SK-N-SH (cell line): ENCODE measurements around the gene BTG4. TPM values are rescaled to one million over a fixed set of nuclear protein-coding genes. Genes with fewer than 3 reads are reported as not detected.

Experiments used
- CTCF ChIA-PET: fragments of 300-600, 350-600 bp; formaldehyde crosslinking; extraction: SDS; loops from one replicate; lab custom pipeline; 2021; lab: Yijun Ruan, JAX
- POLR2A ChIA-PET: fragments of 350-600 bp; sonication (Branson Sonifier 250); formaldehyde crosslinking; extraction: SDS; loops from one replicate; lab custom pipeline; 2020; ENCODE audit warnings: antibody characterized with exemption, inconsistent platforms; lab: Yijun Ruan, JAX
- DNase-seq: peaks from one replicate; pipeline ENCODE4 v3.0.0; 2012
- H2AFZ ChIP-seq: fragments of 200-600 bp; sonication (generic); 2 replicates; pipeline ENCODE4 v1.8.1; 2016; ENCODE audit warnings: antibody characterized with exemption, mild to moderate bottlenecking, low read depth
- H3F3A ChIP-seq: fragments of 200-600 bp; sonication (generic); replicated peaks from 2 replicates; pipeline ENCODE3; 2016; ENCODE audit warnings: antibody characterized with exemption, mild to moderate bottlenecking; ENCODE audit not compliant: insufficient read depth
- H3K27ac ChIP-seq, 2 experiments: fragments of 200-500 bp in 1 of 2; fragments of 200-600 bp in 1 of 2; sonication (Bioruptor generic) in 1 of 2; sonication (generic), shearing (Covaris generic) in 1 of 2; 2 replicates each; pipeline versions ENCODE4 v1.5.1 to v1.6.1; 2014 to 2016; ENCODE audit warnings: low read depth in 2 of 2, inconsistent platforms in 1 of 2, low read length in 1 of 2, mild to moderate bottlenecking in 1 of 2, mixed read lengths in 1 of 2
- H3K27me3 ChIP-seq: fragments of 200-600 bp; sonication (generic), shearing (Covaris generic); 2 replicates; pipeline ENCODE4 v1.6.1; 2016; ENCODE audit warnings: mixed run types; ENCODE audit not compliant: insufficient read depth
- H3K36me3 ChIP-seq, 2 experiments: fragments of 200-500 bp in 1 of 2; fragments of 200-600 bp in 1 of 2; sonication (Bioruptor generic) in 1 of 2; sonication (generic) in 1 of 2; replicated peaks in 1 of 2; 2 replicates each; pipeline versions ENCODE3 to v1.5.1; 2014 to 2016; ENCODE audit warnings: low read length in 1 of 2, mild to moderate bottlenecking in 1 of 2; ENCODE audit not compliant: insufficient read depth in 2 of 2, control insufficient read depth in 1 of 2
- H3K4me1 ChIP-seq, 2 experiments: fragments of 200-500 bp in 1 of 2; fragments of 200-600 bp in 1 of 2; sonication (Bioruptor generic) in 1 of 2; sonication (generic), shearing (Covaris generic) in 1 of 2; 2 replicates each; pipeline versions ENCODE4 v1.5.1 to v1.6.1; 2014 to 2016; ENCODE audit warnings: low read depth in 1 of 2, low read length in 1 of 2, mixed run types in 1 of 2; ENCODE audit not compliant: insufficient read depth in 2 of 2, control insufficient read depth in 1 of 2
- H3K4me2 ChIP-seq: fragments of 200-600 bp; sonication (generic), shearing (Covaris generic); 2 replicates; pipeline ENCODE4 v1.6.1; 2017; ENCODE audit warnings: mixed run types
- H3K4me3 ChIP-seq, 2 experiments: fragments of 200-500 bp in 1 of 2; fragments of 200-600 bp in 1 of 2; sonication (Bioruptor generic) in 1 of 2; sonication (generic), shearing (Covaris generic) in 1 of 2; 2 replicates each; pipeline versions ENCODE4 v1.5.1 to v1.8.1; 2014 to 2016; ENCODE audit warnings: low read depth in 2 of 2, inconsistent platforms in 1 of 2, low read length in 1 of 2, mild to moderate bottlenecking in 1 of 2, mixed read lengths in 1 of 2, moderate library complexity in 1 of 2
- H3K79me2 ChIP-seq: fragments of 200-600 bp; sonication (generic); 2 replicates; pipeline ENCODE4 v1.8.1; 2017; ENCODE audit warnings: mild to moderate bottlenecking; ENCODE audit not compliant: insufficient read depth
- H3K9ac ChIP-seq: fragments of 200-600 bp; sonication (generic); 2 replicates; pipeline ENCODE4 v1.6.1; 2017; ENCODE audit warnings: mixed run types
- H3K9me2 ChIP-seq: fragments of 200-600 bp; sonication (generic); 2 replicates; pipeline ENCODE4 v1.6.1; 2017; ENCODE audit warnings: mixed run types
- H3K9me3 ChIP-seq: fragments of 200-600 bp; sonication (generic); 2 replicates; pipeline ENCODE4 v1.6.1; 2017; ENCODE audit warnings: mixed run types, mild to moderate bottlenecking, moderate library complexity
- H4K20me1 ChIP-seq: fragments of 200-600 bp; sonication (generic); 2 replicates; pipeline ENCODE4 v1.6.1; 2017; ENCODE audit warnings: mild to moderate bottlenecking, mixed run types; ENCODE audit not compliant: insufficient read depth
- ELF1 ChIP-seq: IDR thresholded peaks from 2 replicates; pipeline ENCODE4 v1.4.0; 2012
- EP300 ChIP-seq, 2 experiments: IDR thresholded peaks; 2 replicates each; pipeline versions ENCODE4 v1.4.0 to v1.6.1; 2012; ENCODE audit warnings: borderline replicate concordance in 1 of 2, low read depth in 1 of 2, low read length in 1 of 2
- EZH2phosphoT487 ChIP-seq: fragments of 200-600 bp; sonication (generic); IDR thresholded peaks from 2 replicates; pipeline ENCODE4 v1.6.1; 2017; ENCODE audit warnings: low read depth, mixed run types, mild to moderate bottlenecking, antibody characterized with exemption, moderate library complexity, borderline replicate concordance
- GABPA ChIP-seq: IDR thresholded peaks from 2 replicates; pipeline ENCODE4 v1.4.0; 2012; ENCODE audit warnings: low read depth, mild to moderate bottlenecking
- JUND ChIP-seq: IDR thresholded peaks from 2 replicates; pipeline ENCODE4 v1.4.0; 2012
- MEF2A ChIP-seq: IDR thresholded peaks from 2 replicates; pipeline ENCODE4 v1.4.0; 2012; ENCODE audit warnings: low read depth, borderline replicate concordance
- NFIC ChIP-seq: IDR thresholded peaks from 2 replicates; pipeline ENCODE4 v1.4.0; 2012; ENCODE audit warnings: borderline replicate concordance
- NRF1 ChIP-seq: IDR thresholded peaks from 2 replicates; pipeline ENCODE4 v1.6.1; 2012; ENCODE audit warnings: low read depth, mild to moderate bottlenecking, low read length
- POLR2AphosphoS5 ChIP-seq: IDR thresholded peaks from 2 replicates; pipeline ENCODE4 v1.6.1; 2012; ENCODE audit warnings: low read depth, low read length
- SIN3A ChIP-seq: IDR thresholded peaks from 2 replicates; pipeline ENCODE4 v1.6.1; 2012; ENCODE audit warnings: low read depth, mild to moderate bottlenecking, low read length, moderate library complexity, borderline replicate concordance
- SMC3 ChIP-seq: IDR thresholded peaks from 2 replicates; pipeline ENCODE4 v1.6.1; 2012; ENCODE audit warnings: low read depth, low read length, improper control_type of control experiment
- TCF12 ChIP-seq: IDR thresholded peaks from 2 replicates; pipeline ENCODE4 v1.4.0; 2012
- WGBS: methylation state at CpG from one replicate; pipeline ENCODE4 v1.1.6; 2017; ENCODE audit warnings: low lambda C conversion rate; 5-methylcytosine and 5-hydroxymethylcytosine counted together
- polyA plus RNA-seq, 3 experiments: library from polyadenylated mRNA; depleted of rRNA; stranded (reverse); fragments of >200 nt; gene quantifications; 2 replicates each; pipeline ENCODE4 v1.2.3, GENCODE V29; 2012
- TF ChIP-seq, protein P1 (sequence below): IDR thresholded peaks from 2 replicates; pipeline ENCODE4 v1.4.0; 2012; ENCODE audit warnings: low read depth, borderline replicate concordance
- TF ChIP-seq, protein P2 (sequence below): IDR thresholded peaks from 2 replicates; pipeline ENCODE4; 2012
- TF ChIP-seq, protein P3 (sequence below): IDR thresholded peaks from 2 replicates; pipeline ENCODE4 v1.6.1; 2012; ENCODE audit warnings: mild to moderate bottlenecking, low read depth, low read length, moderate library complexity

Gene BTG4
- polyA plus RNA-seq, 1 of the 3 experiments (the other 2 are of a cell fraction): 0.26 TPM

DNA sequence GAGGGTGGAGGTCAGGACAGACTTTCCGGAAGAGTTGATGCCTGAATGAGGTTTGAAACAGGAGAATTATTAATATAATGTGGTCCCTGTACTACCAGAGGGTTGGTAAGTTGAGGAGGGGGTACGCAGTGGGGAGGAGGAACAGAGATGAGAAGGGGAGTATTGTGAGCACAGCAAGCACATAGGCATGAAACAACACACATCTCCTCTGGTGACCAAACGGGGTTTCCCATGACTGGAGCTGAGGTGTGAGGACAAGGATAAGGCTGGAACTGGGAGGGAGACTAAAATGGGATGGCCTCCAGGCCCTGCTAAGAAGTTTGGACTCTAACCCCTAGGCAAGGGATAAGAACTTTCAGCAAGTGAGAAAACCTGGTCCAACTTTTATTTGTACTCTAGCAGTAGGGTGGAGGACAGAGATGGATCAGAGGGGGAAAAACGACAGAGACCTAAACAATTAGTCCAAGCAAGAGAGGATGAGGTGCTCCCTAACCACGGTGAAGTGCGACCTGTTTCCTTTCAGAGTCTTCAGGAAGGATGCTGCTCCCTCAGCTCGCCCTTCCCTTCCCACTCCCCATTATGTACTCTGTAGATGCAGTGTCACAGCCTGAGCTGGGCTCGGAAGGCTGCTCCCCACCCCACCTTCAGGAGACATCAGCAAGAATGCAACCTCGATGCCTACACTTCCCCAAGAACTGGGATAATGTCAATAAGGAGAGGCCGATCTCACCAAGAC is 59.2 kb downstream of the BTG4 start (continued):
- TF ChIP-seq TCF12: no peak
- no peak for TF ChIP-seq POLR2AphosphoS5
- TF ChIP-seq GABPA: no peak
- TF ChIP-seq ELF1: no peak
- no peak for TF ChIP-seq JUND
- no peak for TF ChIP-seq EP300 (IDR thresholded peaks at IDR 0.05; ENCODE audit: borderline replicate concordance in 1 of 2, low read depth in 1 of 2, low read length in 1 of 2)
- no peak for TF ChIP-seq SIN3A
- TF ChIP-seq SMC3: no peak
- TF ChIP-seq NRF1: no peak
- no peak for TF ChIP-seq MEF2A
- TF ChIP-seq EZH2phosphoT487: no peak

DNA sequence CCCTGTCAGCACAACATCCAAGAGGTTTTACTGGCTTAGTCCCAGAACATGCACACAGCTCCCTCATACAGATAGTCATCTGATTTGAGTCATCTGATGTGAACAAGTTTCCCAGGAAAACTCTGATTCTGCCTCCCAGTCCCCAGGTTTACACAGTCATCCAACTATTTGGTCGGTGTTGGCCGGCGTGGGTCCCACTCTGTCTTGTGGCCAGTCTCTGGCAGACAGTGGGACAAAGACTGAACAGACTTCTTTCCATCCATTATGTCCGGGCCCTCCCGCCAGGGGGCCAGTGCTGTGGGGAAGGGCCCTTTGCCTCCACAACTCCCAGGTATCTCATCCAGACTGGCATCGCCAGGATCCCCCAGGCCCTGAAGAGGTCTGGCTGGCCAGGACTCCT is 60.0 kb downstream of the BTG4 start:
- peak overlapping the region; percentile 13; the same call in 1 of the 2 replicates for H3K4me2 ChIP-seq
- peak overlapping the region; percentile 37; the same call in 1 of the 2 replicates for H3K9ac ChIP-seq
- peaks cover 0 to 6% of the 10 kb centered on the region in 2 experiments; a peak in 2 of 4 replicates for H3K4me1 ChIP-seq
- H4K20me1 ChIP-seq: no peaks in the 10 kb centered on the region
- H3K9me3 ChIP-seq: no peaks in the 10 kb centered on the region
- ChIA-PET CTCF (interaction anchor here (1.8 kb wide), 1 partner anchor 39 kb away, joined by 3 read pairs; no protein-coding TSS in a partner anchor), POLR2A (no interaction called here)
- no peaks in the 10 kb centered on the region for H3K9me2 ChIP-seq
- no peaks in the 10 kb centered on the region for H3K36me3 ChIP-seq
- 56% methylated on average over 6 of the region's 6 CpGs for WGBS
- H3K79me2 ChIP-seq: no peaks in the 10 kb centered on the region
- peak overlapping the region in 1 of 2 experiments; percentile 64; a peak in 2 of 4 replicates for H3K27ac ChIP-seq
- 0 out of 2 replicates have a peak, but pooled peaks have one; percentile 26 for TF ChIP-seq NFIC
- TF ChIP-seq, protein P1, sequence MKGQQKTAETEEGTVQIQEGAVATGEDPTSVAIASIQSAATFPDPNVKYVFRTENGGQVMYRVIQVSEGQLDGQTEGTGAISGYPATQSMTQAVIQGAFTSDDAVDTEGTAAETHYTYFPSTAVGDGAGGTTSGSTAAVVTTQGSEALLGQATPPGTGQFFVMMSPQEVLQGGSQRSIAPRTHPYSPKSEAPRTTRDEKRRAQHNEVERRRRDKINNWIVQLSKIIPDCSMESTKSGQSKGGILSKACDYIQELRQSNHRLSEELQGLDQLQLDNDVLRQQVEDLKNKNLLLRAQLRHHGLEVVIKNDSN: no peak
- TF ChIP-seq, protein P2, sequence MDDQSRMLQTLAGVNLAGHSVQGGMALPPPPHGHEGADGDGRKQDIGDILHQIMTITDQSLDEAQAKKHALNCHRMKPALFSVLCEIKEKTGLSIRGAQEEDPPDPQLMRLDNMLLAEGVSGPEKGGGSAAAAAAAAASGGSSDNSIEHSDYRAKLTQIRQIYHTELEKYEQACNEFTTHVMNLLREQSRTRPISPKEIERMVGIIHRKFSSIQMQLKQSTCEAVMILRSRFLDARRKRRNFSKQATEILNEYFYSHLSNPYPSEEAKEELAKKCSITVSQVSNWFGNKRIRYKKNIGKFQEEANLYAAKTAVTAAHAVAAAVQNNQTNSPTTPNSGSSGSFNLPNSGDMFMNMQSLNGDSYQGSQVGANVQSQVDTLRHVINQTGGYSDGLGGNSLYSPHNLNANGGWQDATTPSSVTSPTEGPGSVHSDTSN: 0 out of 2 replicates have a peak, but pooled peaks have one; percentile 2
- TF ChIP-seq, protein P3, sequence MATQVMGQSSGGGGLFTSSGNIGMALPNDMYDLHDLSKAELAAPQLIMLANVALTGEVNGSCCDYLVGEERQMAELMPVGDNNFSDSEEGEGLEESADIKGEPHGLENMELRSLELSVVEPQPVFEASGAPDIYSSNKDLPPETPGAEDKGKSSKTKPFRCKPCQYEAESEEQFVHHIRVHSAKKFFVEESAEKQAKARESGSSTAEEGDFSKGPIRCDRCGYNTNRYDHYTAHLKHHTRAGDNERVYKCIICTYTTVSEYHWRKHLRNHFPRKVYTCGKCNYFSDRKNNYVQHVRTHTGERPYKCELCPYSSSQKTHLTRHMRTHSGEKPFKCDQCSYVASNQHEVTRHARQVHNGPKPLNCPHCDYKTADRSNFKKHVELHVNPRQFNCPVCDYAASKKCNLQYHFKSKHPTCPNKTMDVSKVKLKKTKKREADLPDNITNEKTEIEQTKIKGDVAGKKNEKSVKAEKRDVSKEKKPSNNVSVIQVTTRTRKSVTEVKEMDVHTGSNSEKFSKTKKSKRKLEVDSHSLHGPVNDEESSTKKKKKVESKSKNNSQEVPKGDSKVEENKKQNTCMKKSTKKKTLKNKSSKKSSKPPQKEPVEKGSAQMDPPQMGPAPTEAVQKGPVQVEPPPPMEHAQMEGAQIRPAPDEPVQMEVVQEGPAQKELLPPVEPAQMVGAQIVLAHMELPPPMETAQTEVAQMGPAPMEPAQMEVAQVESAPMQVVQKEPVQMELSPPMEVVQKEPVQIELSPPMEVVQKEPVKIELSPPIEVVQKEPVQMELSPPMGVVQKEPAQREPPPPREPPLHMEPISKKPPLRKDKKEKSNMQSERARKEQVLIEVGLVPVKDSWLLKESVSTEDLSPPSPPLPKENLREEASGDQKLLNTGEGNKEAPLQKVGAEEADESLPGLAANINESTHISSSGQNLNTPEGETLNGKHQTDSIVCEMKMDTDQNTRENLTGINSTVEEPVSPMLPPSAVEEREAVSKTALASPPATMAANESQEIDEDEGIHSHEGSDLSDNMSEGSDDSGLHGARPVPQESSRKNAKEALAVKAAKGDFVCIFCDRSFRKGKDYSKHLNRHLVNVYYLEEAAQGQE: no peak
- H3K27me3 ChIP-seq: no peaks in the 10 kb centered on the region
- H2AFZ ChIP-seq: no peak overlapping the region; the same call in 1 of the 2 replicates
- peak; percentile 4 for DNase-seq
- no peak overlapping the region for H3K4me3 ChIP-seq
- H3F3A ChIP-seq: peaks cover 5% of the 10 kb centered on the region
